IMR-90 (cell line): ENCODE measurements around the gene TGM4. TPM values are rescaled to one million over a fixed set of nuclear protein-coding genes. Genes with fewer than 3 reads are reported as not detected.

Experiments
- ATAC-seq: fragments of 200-7000 bp; cut with Tn5 transposase; 2 replicates; pipeline ENCODE4 v1.9.1; 2020; ENCODE audit warnings: low read depth, mild to moderate bottlenecking, moderate library complexity
- BruUV-seq: library from RNA; stranded (reverse); fragments of 400-500 nt; replicated peaks from 2 replicates; lab custom pipeline; 2021; lab: Mats Ljungman, UMichigan
- CTCF ChIA-PET: fragments of 300-600 bp; formaldehyde crosslinking; extraction: SDS; loops from one replicate; lab custom pipeline; 2021; ENCODE audit warnings: antibody characterized with exemption; lab: Yijun Ruan, JAX
- POLR2A ChIA-PET: fragments of 300-600 bp; sonication (Branson Sonifier 250); formaldehyde crosslinking; loops from one replicate; lab custom pipeline; 2022; ENCODE audit warnings: antibody characterized with exemption; ENCODE audit not compliant: unreplicated experiment; lab: Charles Lee
- DNase-seq: peaks from one replicate; pipeline ENCODE4 v3.0.0; 2013
- H2AFZ ChIP-seq: replicated peaks from 2 replicates; pipeline ENCODE3; 2013; ENCODE audit warnings: low read length, mild to moderate bottlenecking; ENCODE audit not compliant: poor library complexity
- H2AK5ac ChIP-seq: 2 replicates; pipeline ENCODE4 v1.6.1; 2013; ENCODE audit warnings: low read depth, low read length, inconsistent platforms
- H2AK9ac ChIP-seq: replicated peaks from 2 replicates; pipeline ENCODE3; 2013; ENCODE audit warnings: mild to moderate bottlenecking, low read depth, low read length, moderate library complexity; ENCODE audit not compliant: poor library complexity
- H2BK120ac ChIP-seq: 2 replicates; pipeline ENCODE4 v1.6.1; 2013; ENCODE audit warnings: low read depth, low read length, inconsistent platforms
- H2BK15ac ChIP-seq: 3 replicates; pipeline ENCODE4 v1.6.1; 2013; ENCODE audit warnings: low read depth, low read length, inconsistent platforms
- H2BK20ac ChIP-seq: 2 replicates; pipeline ENCODE4 v1.6.1; 2013; ENCODE audit warnings: low read depth, mild to moderate bottlenecking, inconsistent platforms, low read length, moderate library complexity
- H2BK5ac ChIP-seq: 2 replicates; pipeline ENCODE4 v1.6.1; 2013; ENCODE audit warnings: mild to moderate bottlenecking, low read depth, low read length, inconsistent platforms; ENCODE audit not compliant: poor library complexity, severe bottlenecking
- H3K14ac ChIP-seq: replicated peaks from 2 replicates; pipeline ENCODE4 v1.6.1; 2013; ENCODE audit warnings: low read depth, low read length, inconsistent platforms
- H3K18ac ChIP-seq: 2 replicates; pipeline ENCODE4 v1.6.1; 2013; ENCODE audit warnings: low read depth, low read length, control low read depth
- H3K23ac ChIP-seq: 2 replicates; pipeline ENCODE4 v1.6.1; 2013; ENCODE audit warnings: low read depth, low read length, inconsistent platforms
- H3K27ac ChIP-seq: 2 replicates; pipeline ENCODE4 v1.5.1; 2013; ENCODE audit warnings: mild to moderate bottlenecking, control low read depth, low read length; ENCODE audit not compliant: insufficient read depth
- H3K27me3 ChIP-seq: 2 replicates; pipeline ENCODE4 v1.6.1; 2013; ENCODE audit warnings: low read length; ENCODE audit not compliant: control insufficient read depth, insufficient read depth
- H3K36me3 ChIP-seq: 2 replicates; pipeline ENCODE4 v1.6.1; 2013; ENCODE audit warnings: low read length, mixed read lengths; ENCODE audit not compliant: control insufficient read depth, insufficient read depth
- H3K4ac ChIP-seq: 2 replicates; pipeline ENCODE4 v1.6.1; 2013; ENCODE audit warnings: low read depth, low read length, inconsistent platforms
- H3K4me1 ChIP-seq: 2 replicates; pipeline ENCODE4 v1.6.1; 2013; ENCODE audit warnings: low read length, mixed read lengths; ENCODE audit not compliant: control insufficient read depth, insufficient read depth
- H3K4me2 ChIP-seq: 2 replicates; pipeline ENCODE4 v1.6.1; 2013; ENCODE audit warnings: low read depth, mild to moderate bottlenecking, control low read depth, low read length, moderate library complexity
- H3K4me3 ChIP-seq: 2 replicates; pipeline ENCODE4 v1.5.1; 2013; ENCODE audit warnings: low read depth, mild to moderate bottlenecking, control low read depth, low read length, moderate library complexity; ENCODE audit not compliant: insufficient read depth
- H3K56ac ChIP-seq: 2 replicates; pipeline ENCODE4 v1.6.1; 2013; ENCODE audit warnings: low read length, inconsistent platforms; ENCODE audit not compliant: insufficient read depth; ENCODE audit errors: extremely low read depth
- H3K79me1 ChIP-seq, 2 experiments: 2 replicates each; pipeline ENCODE4 v1.6.1; 2013; ENCODE audit warnings: low read length in 2 of 2, inconsistent platforms in 1 of 2, low read depth in 1 of 2
- H3K9ac ChIP-seq: 2 replicates; pipeline ENCODE4 v1.6.1; 2013; ENCODE audit warnings: low read depth, low read length, control low read depth
- H3K9me1 ChIP-seq: 2 replicates; pipeline ENCODE4 v1.6.1; 2013; ENCODE audit warnings: low read length, inconsistent platforms; ENCODE audit not compliant: insufficient read depth
- H3K9me3 ChIP-seq: 2 replicates; pipeline ENCODE4 v1.6.1; 2013; ENCODE audit warnings: low read length; ENCODE audit not compliant: control insufficient read depth, insufficient read depth
- H4K20me1 ChIP-seq: 2 replicates; pipeline ENCODE4 v1.6.1; 2013; ENCODE audit warnings: low read length, inconsistent platforms; ENCODE audit not compliant: insufficient read depth
- H4K5ac ChIP-seq: 2 replicates; pipeline ENCODE4 v1.6.1; 2013; ENCODE audit warnings: mild to moderate bottlenecking, low read depth, low read length, control low read depth
- H4K8ac ChIP-seq, 2 experiments: 2 replicates each; pipeline ENCODE4 v1.6.1; 2013; ENCODE audit warnings: low read depth in 2 of 2, low read length in 2 of 2, control low read depth in 1 of 2, inconsistent platforms in 1 of 2
- H4K91ac ChIP-seq: 2 replicates; pipeline ENCODE4 v1.6.1; 2013; ENCODE audit warnings: low read depth, low read length, inconsistent platforms; ENCODE audit not compliant: insufficient read depth
- BHLHE40 ChIP-seq: fragments of 150-350 bp; IDR thresholded peaks from 2 replicates; pipeline ENCODE4 v1.6.1; 2016; ENCODE audit warnings: mild to moderate bottlenecking, low read depth, low read length
- CEBPB ChIP-seq: IDR thresholded peaks from 2 replicates; pipeline ENCODE4 v1.6.1; 2012; ENCODE audit warnings: low read depth, low read length, improper control_type of control experiment
- CHD1 ChIP-seq: IDR thresholded peaks from 2 replicates; pipeline ENCODE4 v1.6.1; 2012; ENCODE audit warnings: low read depth, low read length, improper control_type of control experiment
- CTCF ChIP-seq: conservative IDR thresholded peaks from 2 replicates; pipeline ENCODE4 v1.5.1; 2012; ENCODE audit warnings: mild to moderate bottlenecking, low read depth, low read length, improper control_type of control experiment
- ELK1 ChIP-seq: fragments of 150-350 bp; IDR thresholded peaks from 2 replicates; pipeline ENCODE4 v1.6.1; 2016; ENCODE audit warnings: low read depth, mild to moderate bottlenecking, low read length, moderate library complexity, borderline replicate concordance
- FOS ChIP-seq: fragments of 150-350 bp; IDR thresholded peaks from 2 replicates; pipeline ENCODE4 v1.6.1; 2016; ENCODE audit warnings: low read depth, low read length
- MAFK ChIP-seq: IDR thresholded peaks from 2 replicates; pipeline ENCODE4 v1.6.1; 2012; ENCODE audit warnings: low read depth, low read length, improper control_type of control experiment
- MAZ ChIP-seq: IDR thresholded peaks from 2 replicates; pipeline ENCODE4 v1.6.1; 2012; ENCODE audit warnings: low read depth, mild to moderate bottlenecking, low read length, improper control_type of control experiment, moderate library complexity, borderline replicate concordance
- MXI1 ChIP-seq: IDR thresholded peaks from 2 replicates; pipeline ENCODE4 v1.6.1; 2012; ENCODE audit warnings: low read depth, mild to moderate bottlenecking, low read length, moderate library complexity, borderline replicate concordance
- NFE2L2 ChIP-seq: fragments of 150-350 bp; IDR thresholded peaks from 2 replicates; pipeline ENCODE4 v1.6.1; 2016; ENCODE audit warnings: low read depth, mild to moderate bottlenecking, low read length
- POLR2A ChIP-seq: IDR thresholded peaks from 2 replicates; pipeline ENCODE4 v1.6.1; 2012; ENCODE audit warnings: mild to moderate bottlenecking, low read depth, low read length
- RAD21 ChIP-seq: IDR thresholded peaks from 2 replicates; pipeline ENCODE4 v1.6.1; 2012; ENCODE audit warnings: low read length, improper control_type of control experiment
- RCOR1 ChIP-seq: IDR thresholded peaks from 2 replicates; pipeline ENCODE4 v1.6.1; 2012; ENCODE audit warnings: mild to moderate bottlenecking, low read length, improper control_type of control experiment; ENCODE audit not compliant: insufficient replicate concordance
- RFX5 ChIP-seq: IDR thresholded peaks from 2 replicates; pipeline ENCODE4 v1.8.0; 2012; ENCODE audit warnings: low read depth, mild to moderate bottlenecking, low read length, moderate library complexity
- SMC3 ChIP-seq: fragments of 150-350 bp; IDR thresholded peaks from 2 replicates; pipeline ENCODE4 v1.6.1; 2016; ENCODE audit warnings: low read depth, mild to moderate bottlenecking, antibody characterized with exemption, low read length, moderate library complexity
- WGBS, 2 experiments: methylation state at CpG; one replicate each; pipeline versions ENCODE4 v1.1.5 to v1.1.7; 2013; ENCODE audit warnings: missing lambda C conversion rate in 2 of 2; ENCODE audit not compliant: insufficient read length in 1 of 2; ENCODE audit errors: extremely low coverage in 2 of 2; 5-methylcytosine and 5-hydroxymethylcytosine counted together
- dilution Hi-C: fragments of 300-500 bp; cut with HindIII; formaldehyde crosslinking; loops from one replicate; pipeline ENCODE4 v1.14.3; 2018; ENCODE audit warnings: low sequenced_read_pairs; ENCODE audit not compliant: unreplicated experiment
- in situ Hi-C: fragments of 300-500 bp; cut with MboI; formaldehyde crosslinking; loops from 3 replicates; pipeline ENCODE4 v1.14.3; 2019; ENCODE audit warnings: low sequenced_read_pairs, inconsistent platforms, mixed read lengths
- intact Hi-C: fragments of 100-400 bp; cut with micrococcal nuclease; formaldehyde crosslinking; loops from 2 replicates; pipeline ENCODE4 v1.10.0; 2022
- polyA plus RNA-seq, 3 experiments: library from polyadenylated mRNA; depleted of rRNA; stranded (reverse); fragments of >200 nt; gene quantifications; 2 replicates each; pipeline ENCODE4 v1.2.3, GENCODE V29; 2012; ENCODE audit warnings: low replicate concordance in 1 of 3
- total RNA-seq: library from RNA; depleted of rRNA; stranded (reverse); fragments of >200 nt; gene quantifications from 2 replicates; pipeline ENCODE4 v1.2.3, GENCODE V29; 2012

TGM4 gene
- total and polyA plus RNA-seq, 2 of the 4 experiments (the other 2 are of a cell fraction) = under 0.01 to 0.10 TPM

GRCh38 chr3:44867421-44868111 lies 6.8 kb upstream of the TGM4 start:
- WGBS, 2 experiments = no CpG with 5 or more reads among the region's 7 CpGs
- H2BK5ac ChIP-seq = no peak overlapping the region
- no peak overlapping the region for H2BK15ac ChIP-seq
- no peak overlapping the region for H4K91ac ChIP-seq
- no peak overlapping the region for H2AK5ac ChIP-seq
- no peaks in the 10 kb centered on the region for H3K9me3 ChIP-seq
- H3K4ac ChIP-seq = no peak overlapping the region
- no peak overlapping the region for H4K8ac ChIP-seq
- ChIA-PET CTCF (no interaction called here), POLR2A (no interaction called here)
- no peak overlapping the region for H2BK120ac ChIP-seq
- no TSS peak for BruUV-seq
- dilution Hi-C loops (no loop called here), in situ Hi-C loops (no loop called here), intact Hi-C loops (no loop called here)
- ATAC-seq = no peak
- TF ChIP-seq CHD1 (no peak), MAFK (no peak), MXI1 (no peak), FOS (no peak), BHLHE40 (no peak), RCOR1 (no peak), CTCF (no peak), ELK1 (no peak), POLR2A (no peak), RFX5 (no peak), NFE2L2 (no peak), CEBPB (no peak), RAD21 (no peak), MAZ (no peak), SMC3 (no peak)
- no peak overlapping the region for H4K5ac ChIP-seq
- no peak for DNase-seq
- peaks cover 3% of the 10 kb centered on the region for H3K4me1 ChIP-seq
- H3K56ac ChIP-seq = no peak overlapping the region
- H3K14ac ChIP-seq = no peak overlapping the region
- no peak overlapping the region for H3K23ac ChIP-seq
- peaks cover 15% of the 10 kb centered on the region for H3K9me1 ChIP-seq
- no peak overlapping the region for H3K4me2 ChIP-seq
- no peak overlapping the region for H2AFZ ChIP-seq
- no peak overlapping the region for H3K18ac ChIP-seq
- H3K79me1 ChIP-seq = peaks cover 13 to 33% of the 10 kb centered on the region in 2 experiments
- peaks cover 9% of the 10 kb centered on the region; the same call in 1 of the 2 replicates for H3K36me3 ChIP-seq
- H3K27ac ChIP-seq = no peak overlapping the region
- H3K27me3 ChIP-seq = no peaks in the 10 kb centered on the region
- H3K4me3 ChIP-seq = no peak overlapping the region
- H2AK9ac ChIP-seq = no peak overlapping the region
- H4K20me1 ChIP-seq = no peaks in the 10 kb centered on the region; the same call in 1 of the 2 replicates
- H2BK20ac ChIP-seq = no peak overlapping the region
- H3K9ac ChIP-seq = no peak overlapping the region
